HG03108 (cell line): Measurements from ENCODE around the gene PCBP2.
"Not testable (repeated sequence)": the region's sequence is repeated elsewhere in the genome, so short reads cannot be mapped to it uniquely, and the experiment has no call there.

Source experiments
- ATAC-seq: cut with Tn5 transposase; IDR thresholded peaks from one replicate; pipeline ENCODE4 v1.9.1; 2021; ENCODE audit warnings: moderate library complexity; ENCODE audit not compliant: unreplicated experiment

Gene PCBP2

DNA sequence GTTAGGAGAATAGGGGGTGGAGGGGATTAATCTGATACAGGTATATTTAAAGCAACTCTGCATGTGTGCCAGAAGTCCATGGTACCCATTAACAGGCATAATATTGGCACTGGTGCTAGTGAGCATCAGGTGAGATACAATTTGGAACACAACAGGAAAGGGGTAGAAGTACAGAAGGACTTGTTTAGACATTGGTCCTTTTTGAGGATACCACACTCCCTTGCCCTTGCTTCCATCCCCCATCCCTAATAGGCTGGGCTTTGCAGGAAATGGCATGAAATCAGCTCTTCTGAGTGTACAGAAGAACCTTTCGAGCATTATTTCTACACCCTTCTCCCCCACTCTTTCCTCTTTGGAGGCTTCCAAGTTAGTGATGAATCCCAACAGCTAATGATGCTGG is 16.4 kb downstream of the PCBP2 start:
- ATAC-seq: no peak

DNA sequence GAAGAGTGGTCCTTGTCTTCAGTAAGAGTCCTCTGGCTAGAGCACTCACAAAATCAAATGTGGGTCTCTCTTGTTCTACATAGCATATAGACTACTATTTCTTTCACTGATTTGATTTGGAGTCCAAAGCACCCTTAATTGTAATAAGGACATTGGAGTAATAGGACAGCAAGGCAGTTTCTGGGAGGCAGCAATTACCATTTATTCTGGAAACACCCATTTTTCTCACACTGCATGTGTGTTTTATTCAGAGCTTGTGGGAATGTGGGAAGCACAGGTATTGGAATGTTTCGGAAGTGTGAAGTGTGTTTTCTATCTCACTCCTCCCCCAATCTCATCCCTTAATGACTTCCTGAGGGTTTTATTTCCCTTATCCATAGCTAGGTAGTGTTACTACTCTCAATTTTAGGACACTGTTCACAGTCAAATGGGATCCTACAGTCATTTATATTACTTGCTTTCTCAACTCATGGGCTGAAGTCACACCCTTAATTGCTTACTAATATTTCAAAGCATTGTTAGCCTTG is 20.2 kb downstream of the PCBP2 start:
- ATAC-seq: no peak

DNA sequence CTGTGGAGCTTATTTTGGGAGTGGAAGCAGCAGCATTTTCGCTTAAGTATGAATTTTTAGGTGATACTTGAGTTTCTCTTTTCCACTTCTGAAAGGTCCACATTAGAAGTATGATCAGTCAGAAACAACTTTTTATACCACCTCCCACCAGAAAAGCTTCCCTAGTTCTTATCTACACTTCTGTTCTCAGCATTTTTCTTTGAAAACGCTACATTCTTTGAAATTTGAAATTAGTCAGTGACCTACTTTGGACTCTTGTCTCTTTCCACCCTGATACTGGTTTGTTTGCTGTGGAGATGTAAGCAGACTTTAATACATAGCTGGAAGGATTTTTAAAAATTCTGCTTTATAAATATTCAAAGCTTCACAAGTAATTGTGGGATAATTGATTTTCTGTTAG is 22.2 kb downstream of the PCBP2 start:
- no peak for ATAC-seq

DNA sequence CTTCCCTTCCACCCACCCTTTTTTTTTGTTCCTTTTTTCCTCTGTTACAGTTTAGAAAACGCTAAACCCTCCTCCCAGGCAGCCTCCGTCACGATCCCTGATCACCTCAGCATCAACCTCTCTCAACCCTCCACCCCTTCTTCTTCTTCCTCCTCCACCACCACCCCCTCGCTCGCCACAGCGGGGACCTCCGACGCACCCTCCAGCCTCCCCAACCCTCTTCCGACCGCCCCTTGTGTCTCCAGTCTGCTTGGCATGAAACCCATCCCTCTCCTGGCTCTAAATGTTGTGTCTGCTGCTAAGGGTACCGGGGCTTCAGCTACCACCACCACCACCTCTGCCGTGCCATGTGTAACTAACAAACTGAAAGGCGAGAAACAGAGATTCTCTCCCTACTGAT is 22.9 kb downstream of the PCBP2 start:
- ATAC-seq: no peak

DNA sequence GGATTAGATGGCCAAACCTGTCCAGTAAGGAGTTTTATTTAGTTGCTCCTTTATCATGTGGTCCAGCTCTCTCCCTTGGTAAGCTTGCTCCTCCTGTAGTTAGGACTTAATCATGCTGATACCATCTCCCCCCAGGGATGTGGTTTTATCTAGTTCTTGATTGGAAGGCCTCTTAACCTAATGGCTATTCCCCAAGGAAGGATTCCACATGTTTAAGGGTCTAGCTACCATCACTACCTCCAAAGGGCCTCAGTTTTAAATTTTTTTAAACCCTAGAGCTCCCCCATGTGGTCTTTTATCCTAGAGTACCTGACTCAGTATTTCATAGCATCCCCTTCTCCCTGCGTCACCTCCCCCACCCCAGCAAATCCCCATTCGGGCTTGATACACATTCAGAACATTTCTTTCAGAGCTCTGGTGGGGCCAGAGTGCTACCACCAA is 24.9 kb downstream of the PCBP2 start:
- no peak for ATAC-seq

DNA sequence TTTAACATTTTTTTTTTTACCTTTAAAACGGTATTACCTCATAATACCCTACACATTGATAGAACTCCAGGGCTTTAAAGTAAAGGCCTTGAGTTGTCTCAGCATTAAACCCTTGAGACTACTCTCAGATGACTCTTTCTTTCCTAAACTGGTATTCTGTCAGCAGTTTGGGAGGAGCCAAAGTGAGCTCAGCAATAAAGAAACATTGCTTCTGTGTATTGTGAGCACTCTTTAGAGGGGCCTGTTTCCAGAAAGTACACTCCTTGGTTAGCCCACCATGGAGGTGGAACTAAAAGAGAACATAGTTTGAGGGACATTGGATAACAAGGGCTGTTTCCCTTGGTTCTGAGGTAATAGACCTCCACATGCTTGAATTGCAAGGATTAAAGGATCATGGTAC is 27.0 kb downstream of the PCBP2 start:
- no peak for ATAC-seq

DNA sequence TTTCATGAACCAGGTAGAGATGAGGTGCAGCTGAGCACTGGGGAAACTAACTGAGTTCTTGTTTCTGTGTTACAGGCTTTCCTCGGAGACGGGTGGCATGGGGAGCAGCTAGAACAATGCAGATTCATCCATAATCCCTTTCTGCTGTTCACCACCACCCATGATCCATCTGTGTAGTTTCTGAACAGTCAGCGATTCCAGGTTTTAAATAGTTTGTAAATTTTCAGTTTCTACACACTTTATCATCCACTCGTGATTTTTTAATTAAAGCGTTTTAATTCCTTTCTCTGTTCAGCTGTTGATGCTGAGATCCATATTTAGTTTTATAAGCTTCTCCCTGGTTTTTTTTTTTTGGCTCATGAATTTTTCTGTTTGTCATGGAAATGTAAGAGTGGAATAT is 27.4 kb downstream of the PCBP2 start:
- ATAC-seq: no peak

DNA sequence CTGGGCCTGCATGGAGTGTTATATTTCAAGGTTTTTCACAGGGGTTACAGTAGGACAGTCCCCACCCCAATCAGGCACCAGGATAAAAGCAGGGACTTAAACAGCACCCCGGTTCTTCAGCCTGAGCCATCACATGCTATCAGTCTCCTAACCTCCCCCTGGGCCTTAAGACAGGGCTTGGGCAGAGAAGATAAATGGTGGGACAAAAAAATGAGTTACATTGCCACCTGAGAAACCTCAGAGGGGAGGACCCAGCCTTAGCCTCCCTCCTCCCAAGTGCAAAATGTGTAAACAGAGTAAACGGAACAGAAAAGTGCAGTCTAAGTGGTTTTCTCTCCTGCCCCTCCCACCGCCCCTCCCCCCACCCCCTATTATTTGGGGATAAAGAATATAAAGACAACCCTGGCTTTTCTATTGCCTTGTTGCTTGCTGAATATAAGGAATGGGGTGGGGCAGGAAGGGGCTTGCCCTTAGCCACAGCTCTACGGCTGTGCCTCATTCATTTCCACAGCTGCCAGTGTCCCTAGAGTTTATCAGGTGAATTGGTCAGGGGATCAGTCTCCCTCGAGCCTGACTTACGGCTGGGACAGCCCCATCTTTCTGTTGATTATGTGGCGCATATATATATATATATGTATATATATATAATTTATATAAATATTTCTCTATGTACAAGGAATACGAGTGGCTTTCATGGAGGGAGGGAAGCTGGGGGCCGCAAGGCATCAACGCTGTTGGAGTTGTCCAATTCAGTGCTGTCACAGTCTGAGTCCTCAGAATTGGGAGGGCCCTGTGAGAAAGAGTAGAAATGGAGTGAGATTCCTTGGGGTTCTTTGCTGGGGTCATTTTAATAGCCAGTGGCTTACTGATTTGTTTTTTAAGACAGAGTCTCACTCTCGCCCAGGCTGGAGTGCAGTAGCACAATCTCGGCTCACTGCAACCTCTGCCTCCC is 28.9 kb downstream of the PCBP2 start:
- no peak for ATAC-seq

DNA sequence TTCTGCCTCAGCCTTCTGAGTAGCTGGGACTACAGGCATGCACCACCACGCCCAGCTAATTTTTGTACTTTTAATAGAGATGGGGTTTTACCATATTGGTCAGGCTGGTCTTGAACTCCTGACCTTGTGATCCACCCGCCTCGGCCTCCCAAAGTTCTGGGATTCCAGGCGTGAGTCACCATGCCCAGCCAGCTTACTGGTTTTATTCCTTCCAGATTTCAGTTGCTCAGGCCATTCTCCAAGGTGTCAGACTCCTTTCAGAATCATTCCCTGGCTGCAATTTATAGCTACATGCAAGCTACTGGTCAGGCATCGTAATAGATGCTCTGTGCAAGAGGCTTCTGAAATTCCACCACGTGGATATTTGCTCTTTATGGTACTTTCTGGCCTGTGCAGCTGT is 29.6 kb downstream of the PCBP2 start:
- not testable (repeated sequence) for ATAC-seq

DNA sequence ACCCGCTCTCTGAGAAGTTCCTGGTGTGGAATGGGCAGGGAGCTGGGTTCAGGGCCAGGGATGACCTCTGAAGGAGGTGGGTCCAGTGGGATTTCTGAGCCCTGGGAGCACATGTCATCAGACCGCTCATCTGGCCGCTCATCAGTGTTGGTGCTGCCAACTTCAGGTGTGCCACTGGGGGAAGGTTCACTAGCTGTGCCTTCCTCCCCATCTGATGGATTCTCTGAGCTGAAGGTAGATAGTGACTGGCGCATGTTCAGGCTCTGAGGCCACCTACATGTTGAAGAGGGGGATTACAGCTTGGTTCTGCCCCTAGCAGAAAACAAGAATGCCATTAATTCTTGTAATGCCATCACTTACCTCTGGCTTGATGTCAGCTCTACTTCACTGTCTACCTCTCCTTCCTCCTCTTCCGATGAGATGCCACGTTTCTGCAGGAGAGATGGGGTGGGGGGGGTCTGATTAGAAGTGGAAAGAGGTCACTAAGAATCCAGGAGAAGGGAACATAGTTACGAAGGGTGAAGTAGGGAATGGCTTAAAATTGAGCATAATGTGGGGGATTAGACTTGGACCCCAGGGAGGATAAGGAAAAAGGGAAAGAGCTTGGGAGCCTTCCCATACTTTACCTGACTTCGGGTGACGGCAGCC is 30.2 kb downstream of the PCBP2 start:
- no peak for ATAC-seq

DNA sequence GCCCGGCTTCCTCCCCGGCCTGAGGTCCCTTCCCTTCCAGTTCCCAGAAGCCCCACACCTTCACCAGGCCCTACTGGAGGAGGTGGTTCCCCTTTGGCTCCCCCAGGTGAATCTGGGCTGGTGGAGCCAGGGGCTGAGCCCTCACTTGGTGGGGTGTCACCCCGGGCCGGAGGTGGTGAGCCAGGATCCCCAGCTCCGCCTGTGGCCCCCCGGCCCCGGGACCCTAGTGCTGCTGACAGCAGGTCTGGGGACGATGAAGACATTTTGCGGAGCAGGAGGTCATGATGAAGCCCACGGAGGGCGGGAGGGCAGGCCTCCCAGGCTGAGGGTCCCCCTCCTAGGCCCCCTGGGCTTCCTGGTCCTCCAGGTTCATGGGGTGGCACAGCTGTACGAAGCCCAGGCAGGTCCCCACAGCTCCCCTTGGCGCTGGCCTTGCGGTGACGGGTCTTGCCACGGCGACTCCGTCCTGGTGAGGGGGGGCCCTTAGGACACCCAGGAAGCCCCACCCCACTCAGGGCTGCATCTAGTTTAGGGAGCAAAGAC is 30.8 kb downstream of the PCBP2 start:
- ATAC-seq: no peak

DNA sequence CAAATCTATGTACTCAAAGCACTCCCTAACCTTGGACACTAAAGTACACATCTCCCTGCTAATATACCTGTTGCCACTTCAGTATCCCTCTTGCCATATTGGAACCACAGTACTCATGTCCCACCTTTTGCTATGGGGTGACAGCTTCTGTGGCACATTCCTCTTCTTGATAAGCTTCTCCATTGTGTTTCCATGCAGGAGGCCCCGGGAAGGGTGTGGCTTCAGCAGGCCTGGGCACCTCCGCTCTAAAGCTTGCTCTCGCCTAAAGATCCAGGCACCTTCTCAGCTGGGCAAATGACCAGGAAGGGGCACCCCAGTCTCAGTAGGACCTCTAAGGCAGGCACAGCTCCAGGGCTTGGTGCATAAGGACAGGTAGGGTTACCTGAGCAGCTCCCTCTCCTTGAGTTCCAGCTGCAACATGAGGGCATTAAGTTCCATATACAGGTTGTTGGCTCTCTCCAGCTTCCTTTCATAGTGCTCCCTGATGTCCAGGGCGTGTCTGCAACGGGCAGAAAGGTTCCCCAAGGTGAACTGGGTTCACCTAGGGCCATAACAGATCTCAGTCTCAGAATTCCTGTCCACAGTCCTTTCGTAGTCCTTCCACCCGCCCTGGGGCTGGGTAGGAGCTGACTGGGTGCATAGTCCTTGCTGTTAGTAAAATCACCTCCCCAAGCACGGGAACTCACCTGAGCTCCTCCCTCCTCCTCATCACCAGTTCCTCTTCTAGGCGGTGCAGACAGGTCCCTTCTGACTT is 31.5 kb downstream of the PCBP2 start:
- no peak for ATAC-seq

DNA sequence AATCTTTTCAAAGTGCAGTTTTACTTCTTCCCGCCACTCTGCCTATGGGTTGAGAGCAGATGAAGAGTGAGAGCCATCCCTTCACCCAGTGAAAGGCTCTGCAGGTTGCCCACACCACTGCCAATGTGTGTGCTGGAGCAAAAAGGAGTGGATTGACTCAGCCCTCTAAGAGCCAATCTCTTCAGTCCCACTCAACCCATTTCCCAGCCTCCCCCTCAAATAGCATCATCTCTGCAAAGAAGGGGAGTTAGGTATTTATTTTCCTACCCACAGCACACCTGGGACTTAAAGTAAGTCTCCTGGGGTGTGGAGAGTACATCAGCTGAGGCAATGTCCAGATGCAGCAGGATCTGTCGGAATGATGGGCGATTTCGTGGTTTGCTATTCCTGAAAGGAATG is 32.1 kb downstream of the PCBP2 start:
- ATAC-seq: no peak

DNA sequence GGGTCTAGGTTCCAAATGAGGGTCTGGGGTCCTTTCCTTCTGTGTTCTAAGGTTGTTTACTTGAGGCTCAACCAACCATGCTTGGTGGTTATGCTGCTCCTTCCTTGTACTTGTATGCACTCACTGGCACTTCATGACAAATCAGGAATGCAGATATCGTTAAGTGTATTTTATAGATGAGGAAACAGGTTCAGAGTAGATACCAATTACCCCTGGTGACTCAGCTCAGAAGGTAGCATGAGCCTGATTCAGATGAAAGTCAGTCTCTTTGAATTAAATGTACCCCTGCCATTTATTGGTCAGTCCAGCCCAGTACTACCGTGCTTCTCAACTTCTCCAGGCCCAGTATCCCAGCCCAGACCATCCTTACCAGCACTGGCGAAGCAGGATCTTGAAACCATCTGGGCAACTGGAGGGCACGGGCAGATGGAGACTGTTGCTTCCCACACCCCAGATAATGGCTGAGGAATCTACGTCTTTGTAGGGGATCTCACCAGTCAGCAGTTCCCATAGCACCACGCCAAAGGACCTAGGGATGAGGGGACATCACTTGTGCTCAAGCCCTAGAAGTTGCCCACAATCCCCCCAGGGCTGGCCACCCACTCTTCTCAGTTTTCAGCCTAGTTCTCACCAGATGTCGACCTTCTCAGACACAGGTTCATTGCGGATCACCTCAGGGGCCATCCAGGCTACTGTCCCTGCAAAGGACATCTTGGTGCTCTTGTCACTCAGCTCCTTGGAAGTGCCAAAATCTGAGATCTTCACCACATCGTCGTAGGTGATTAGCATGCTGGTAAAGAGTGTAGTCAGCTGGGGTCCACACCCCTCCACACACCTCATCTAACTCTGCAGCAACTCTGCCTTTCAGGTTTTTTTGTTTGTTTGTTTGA is 33.0 kb downstream of the PCBP2 start:
- ATAC-seq: no peak

DNA sequence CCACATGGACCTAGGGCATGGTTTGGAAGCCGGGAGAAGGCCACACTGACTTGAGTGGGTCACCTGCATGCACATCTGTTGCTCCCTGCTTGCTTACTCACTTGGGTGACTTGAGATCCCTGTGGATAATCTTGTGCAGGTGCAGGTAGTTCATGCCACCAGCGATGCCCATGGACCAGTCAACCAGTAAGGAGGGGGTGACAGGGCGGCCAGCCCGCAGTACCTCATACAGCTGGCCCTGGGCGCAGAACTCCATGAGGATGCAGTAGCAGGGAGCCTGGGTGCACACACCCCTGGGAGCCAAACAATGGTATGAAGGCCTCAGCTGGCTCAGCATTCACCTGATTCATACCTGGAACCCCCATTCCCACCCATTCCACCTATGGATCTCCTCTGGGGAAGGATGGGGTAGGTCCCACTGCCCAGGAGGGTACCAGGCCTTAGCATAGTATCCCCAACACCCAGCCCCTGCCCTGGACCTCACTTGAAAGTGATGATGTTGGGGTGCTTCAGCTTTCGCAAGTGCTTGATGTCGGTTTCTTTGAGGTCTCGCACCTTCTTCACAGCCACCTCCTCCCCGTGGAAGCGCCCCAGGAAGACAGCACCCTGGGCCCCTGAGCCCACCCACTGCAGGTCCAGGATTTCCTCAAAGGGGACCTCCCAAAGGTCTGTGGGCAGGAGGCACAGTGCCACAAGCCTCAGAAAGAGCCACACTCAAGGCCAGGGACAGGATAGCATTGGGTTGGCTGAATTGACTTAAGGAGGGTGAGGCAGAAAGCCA is 34.2 kb downstream of the PCBP2 start:
- ATAC-seq: no peak

DNA sequence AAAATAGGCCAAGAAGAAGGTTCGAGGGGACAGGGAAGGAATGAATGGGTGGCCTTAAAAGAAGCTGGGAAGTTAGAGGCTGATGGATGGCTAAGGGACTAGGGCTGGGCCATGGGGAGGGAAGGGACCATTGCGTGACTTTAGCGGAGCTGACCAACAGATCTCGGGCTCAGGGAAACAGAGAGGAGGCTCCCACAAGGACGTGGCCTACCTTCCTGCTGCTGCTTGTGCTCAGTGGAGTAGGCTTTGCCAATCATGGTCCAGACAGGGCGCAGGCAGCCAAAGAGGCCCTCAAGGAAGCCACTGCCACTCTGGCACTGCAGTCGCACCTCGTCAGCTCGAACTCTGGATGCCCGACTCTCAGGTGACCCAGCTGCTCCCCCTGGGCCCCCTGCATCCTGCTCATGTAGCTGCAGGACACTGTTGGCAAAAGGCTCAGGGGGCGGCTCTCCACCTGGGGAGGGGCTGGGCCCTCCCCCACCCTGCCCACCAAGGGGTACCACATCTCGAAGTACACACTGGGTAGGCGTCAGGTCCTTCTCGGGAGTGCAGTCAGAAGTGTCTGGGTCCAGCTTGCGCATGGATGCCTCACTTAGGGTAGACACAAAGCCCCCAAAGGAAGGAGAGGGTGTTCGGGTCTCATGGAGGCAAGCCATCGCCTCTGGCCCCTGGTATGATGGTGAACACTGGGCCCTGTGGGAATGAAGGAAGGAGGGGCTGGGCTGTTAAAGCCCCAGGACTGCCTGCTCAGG is 35.0 kb downstream of the PCBP2 start:
- no peak for ATAC-seq

DNA sequence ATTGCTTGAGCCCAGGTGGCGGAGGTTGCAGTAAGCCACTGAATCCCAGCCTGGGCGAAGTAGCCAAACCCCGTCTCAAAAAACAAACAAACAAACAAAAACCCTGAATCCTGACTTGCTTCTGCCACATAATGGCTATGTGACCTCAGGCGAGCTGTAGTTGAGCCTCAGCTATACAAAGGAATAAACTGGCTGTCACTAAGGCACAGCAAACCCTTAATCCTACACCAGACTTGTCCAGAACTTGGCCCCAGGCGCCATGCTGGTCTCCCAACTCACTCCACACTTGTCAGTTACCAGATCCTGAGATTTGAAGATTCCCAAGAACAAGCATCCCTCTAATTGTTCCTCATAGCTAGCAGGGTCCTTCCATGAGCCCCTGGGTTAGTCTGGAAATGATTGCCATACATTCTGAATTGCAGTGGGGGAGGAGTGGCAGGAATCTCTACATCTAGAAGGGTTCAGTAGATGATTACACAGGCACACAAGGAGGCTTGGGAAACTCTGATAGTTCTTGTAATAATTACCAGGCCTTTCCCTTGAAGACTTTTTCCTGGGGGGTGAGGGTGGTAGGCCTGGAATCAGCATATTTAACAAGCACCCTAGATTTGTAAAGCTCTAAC is 37.5 kb downstream of the PCBP2 start:
- ATAC-seq: no peak

DNA sequence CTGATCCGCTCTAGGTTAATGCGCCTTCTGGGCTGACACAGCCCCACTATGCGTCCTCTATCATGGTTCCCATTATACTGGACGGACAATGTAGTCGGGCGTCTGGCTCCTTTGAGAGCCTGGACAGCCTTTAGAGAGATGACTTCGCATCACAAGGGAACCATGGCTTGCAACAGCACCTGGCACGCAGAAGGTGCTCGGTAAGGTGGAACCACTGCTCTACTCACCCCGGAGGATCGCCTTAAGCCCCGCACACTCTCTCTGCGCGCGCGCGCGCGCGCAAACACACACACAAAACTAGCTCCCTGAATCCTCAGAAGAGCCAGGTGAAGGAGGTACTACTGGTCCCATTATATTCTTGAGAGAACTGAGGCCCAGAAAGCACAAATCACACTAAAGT is 40.3 kb downstream of the PCBP2 start:
- ATAC-seq: no peak
